Ectodermal cell (in vitro differentiated cells): ENCODE measurements around the gene ARIH2.
A peak's percentile ranks its signal among the peaks of the same experiment; 100 is the strongest.
"Not testable (repeated sequence)": the region's sequence is repeated elsewhere in the genome, so short reads cannot be mapped to it uniquely, and the experiment has no call there.

ENCODE experiments used
- H3K27ac ChIP-seq: 2 replicates; pipeline ENCODE4 v1.7.0; 2013; ENCODE audit warnings: mild to moderate bottlenecking, low read depth, low read length; ENCODE audit not compliant: insufficient read depth, poor library complexity, severe bottlenecking
- H3K27me3 ChIP-seq: 2 replicates; pipeline ENCODE4 v1.7.0; 2013; ENCODE audit warnings: mild to moderate bottlenecking, low read length; ENCODE audit not compliant: insufficient read depth, control insufficient read depth, poor library complexity, severe bottlenecking
- H3K36me3 ChIP-seq: one replicate; pipeline ENCODE4 v1.7.0; 2013; ENCODE audit warnings: low read length; ENCODE audit not compliant: control insufficient read depth, insufficient read depth
- H3K4me1 ChIP-seq: one replicate; pipeline ENCODE4 v1.7.0; 2013; ENCODE audit warnings: low read length; ENCODE audit not compliant: control insufficient read depth, insufficient read depth
- H3K4me3 ChIP-seq: 2 replicates; pipeline ENCODE4 v1.7.0; 2013; ENCODE audit warnings: low read depth, low read length, control low read depth; ENCODE audit not compliant: insufficient read depth
- H3K9me3 ChIP-seq: 2 replicates; pipeline ENCODE4 v1.7.0; 2013; ENCODE audit warnings: mild to moderate bottlenecking, low read length, moderate library complexity; ENCODE audit not compliant: control insufficient read depth
- WGBS, 2 experiments: methylation state at CpG; one replicate each; pipeline ENCODE4 v1.1.7; 2013; ENCODE audit warnings: missing lambda C conversion rate in 2 of 2; 5-methylcytosine and 5-hydroxymethylcytosine counted together

Gene ARIH2

GRCh38 chr3:48897460-48898376 is 20.9 kb upstream of the ARIH2 start:
- Histone ChIP-seq H3K27ac (no peak overlapping the region), H3K4me3 (peak overlapping the region; percentile 67), H3K27me3 (no peaks in the 10 kb centered on the region), H3K4me1 (peaks cover 7% of the 10 kb centered on the region), H3K36me3 (no peaks in the 10 kb centered on the region), H3K9me3 (no peaks in the 10 kb centered on the region)
- WGBS, 2 experiments = 64 to 68% methylated on average over 17 of the region's 17 CpGs

DNA sequence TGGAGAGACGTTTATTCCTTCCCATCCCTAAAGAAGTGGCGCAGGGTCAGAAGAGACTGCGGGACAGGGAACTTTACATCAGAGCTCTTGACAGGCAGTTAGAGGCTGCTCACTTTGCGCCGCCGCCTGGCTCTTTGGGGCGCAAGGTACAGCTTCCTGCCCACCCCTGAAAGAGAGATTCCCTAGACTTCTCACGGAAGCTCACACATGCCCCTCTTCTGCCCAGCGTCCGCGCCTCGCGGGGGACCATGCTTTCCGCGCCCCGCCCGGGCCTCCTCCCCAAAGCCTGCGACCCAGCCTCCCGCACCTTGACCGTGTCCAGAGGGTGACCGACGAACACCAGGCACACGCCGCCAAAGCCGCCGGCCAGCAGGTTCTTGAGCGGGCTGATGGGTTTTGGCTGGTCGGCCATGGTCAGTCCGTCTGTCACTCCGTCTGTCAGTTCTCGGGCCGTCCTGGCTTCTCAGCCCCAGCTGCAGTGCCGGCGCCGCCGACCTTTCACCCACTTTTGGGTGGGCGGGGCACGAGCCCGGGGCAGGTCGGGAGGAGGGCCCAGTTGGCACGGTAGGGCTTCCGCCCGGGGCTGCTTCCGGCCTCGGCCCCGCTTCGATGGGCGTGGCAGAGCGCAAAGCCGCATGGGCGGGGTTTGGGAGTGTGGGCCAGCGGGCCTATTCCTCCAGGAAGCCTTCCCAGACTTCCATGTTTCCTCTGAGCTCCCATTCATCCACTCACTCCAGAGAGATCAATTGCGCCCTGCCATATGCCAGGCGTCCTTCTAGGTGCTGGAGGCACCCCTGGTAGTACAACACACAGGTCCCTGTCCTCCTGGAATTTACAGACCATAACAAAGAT is 20.0 kb upstream of the ARIH2 start, which contains the start of gene SLC25A20:
SLC25A20 (minus strand) TSS at position 500 of the 852 bp plus-strand sequence; CDS start at position 412, 88 bp downstream.
- Histone ChIP-seq H3K4me3 (peak within 1 kb of the TSS; percentile 67), H3K27ac (no peak within 1 kb of the TSS), H3K36me3 (no peaks in the 10 kb centered on the region), H3K9me3 (no peaks in the 10 kb centered on the region), H3K27me3 (no peaks in the 10 kb centered on the region), H3K4me1 (peaks cover 7% of the 10 kb centered on the region)
- WGBS, 2 experiments = 3 to 4% methylated on average over 54 of the region's 54 CpGs

GRCh38 chr3:48899273-48899672 is 19.4 kb upstream of the ARIH2 start:
- WGBS, 2 experiments = 91 to 93% methylated on average over 4 of the region's 4 CpGs
- H3K4me3 ChIP-seq = no peak overlapping the region
- peaks cover 7% of the 10 kb centered on the region for H3K4me1 ChIP-seq
- H3K27ac ChIP-seq = no peak overlapping the region
- H3K36me3 ChIP-seq = no peaks in the 10 kb centered on the region
- H3K27me3 ChIP-seq = no peaks in the 10 kb centered on the region
- H3K9me3 ChIP-seq = no peaks in the 10 kb centered on the region

GRCh38 chr3:48907026-48907425 is 11.6 kb upstream of the ARIH2 start:
- H3K4me1 ChIP-seq, H3K27me3 ChIP-seq, H3K9me3 ChIP-seq, H3K4me3 ChIP-seq, H3K36me3 ChIP-seq, H3K27ac ChIP-seq: not testable (repeated sequence)
- WGBS, 2 experiments = 91 to 93% methylated on average over 13 of the region's 13 CpGs

GRCh38 chr3:48915296-48915695 is 3.3 kb upstream of the ARIH2 start:
- 88 to 97% methylated on average over 1 of the region's 1 CpG for WGBS, 2 experiments
- no peaks in the 10 kb centered on the region for H3K4me1 ChIP-seq
- no peaks in the 10 kb centered on the region for H3K9me3 ChIP-seq
- H3K27me3 ChIP-seq = no peaks in the 10 kb centered on the region
- H3K36me3 ChIP-seq = no peaks in the 10 kb centered on the region
- no peak overlapping the region for H3K4me3 ChIP-seq
- no peak overlapping the region for H3K27ac ChIP-seq

DNA sequence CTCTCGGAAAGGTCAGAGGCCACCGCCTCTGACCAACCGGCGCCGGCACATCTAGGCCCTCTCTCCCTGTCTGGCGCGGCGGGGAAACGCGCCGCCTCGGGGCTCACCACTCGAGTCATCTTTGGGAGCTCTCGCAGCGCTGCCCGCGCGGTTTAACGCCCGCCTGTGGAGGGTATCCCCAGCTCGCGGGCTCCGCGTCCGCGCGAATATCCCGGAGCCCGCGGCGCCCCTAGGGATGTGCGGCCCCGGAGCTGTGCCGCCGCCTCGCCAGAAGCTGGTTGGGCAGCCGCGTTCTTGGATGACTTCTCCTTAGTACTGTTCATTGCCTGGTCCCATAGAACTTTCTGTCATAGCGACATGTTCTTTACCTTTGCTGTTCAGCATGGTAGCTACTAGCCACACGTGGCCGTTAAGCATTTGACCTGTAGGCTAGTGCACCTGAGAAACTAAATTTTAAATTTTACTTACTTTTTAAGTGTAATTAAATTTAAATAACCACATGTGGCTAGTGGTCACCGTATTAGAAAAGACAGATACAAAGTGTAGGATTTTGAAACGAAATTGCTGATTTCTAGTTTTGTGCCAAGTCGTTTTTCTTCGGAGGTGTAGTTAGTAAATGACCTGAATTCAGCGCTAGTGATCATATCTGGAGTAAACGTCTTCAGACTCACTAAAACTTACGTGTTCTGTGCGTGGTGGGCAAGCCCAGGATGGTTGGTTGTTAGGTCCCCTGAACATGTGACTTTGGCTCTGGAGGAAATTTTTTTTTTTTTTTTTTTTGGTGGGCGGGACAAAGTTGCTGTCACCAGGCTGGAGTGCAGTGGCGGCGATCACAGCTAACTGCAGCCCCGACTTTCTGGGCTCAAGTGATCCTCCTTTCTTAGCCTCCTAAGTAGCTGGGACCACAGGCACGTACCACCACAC is 835 bp downstream of the ARIH2 start:
- Histone ChIP-seq H3K9me3 (no peaks in the 10 kb centered on the region), H3K27ac (peak overlapping the region; percentile 87), H3K4me3 (peak overlapping the region; percentile 93), H3K36me3 (peaks cover 3% of the 10 kb centered on the region), H3K4me1 (no peaks in the 10 kb centered on the region), H3K27me3 (no peaks in the 10 kb centered on the region)
- WGBS, 2 experiments = 3 to 5% methylated on average over 52 to 54 of the region's 54 CpGs

DNA sequence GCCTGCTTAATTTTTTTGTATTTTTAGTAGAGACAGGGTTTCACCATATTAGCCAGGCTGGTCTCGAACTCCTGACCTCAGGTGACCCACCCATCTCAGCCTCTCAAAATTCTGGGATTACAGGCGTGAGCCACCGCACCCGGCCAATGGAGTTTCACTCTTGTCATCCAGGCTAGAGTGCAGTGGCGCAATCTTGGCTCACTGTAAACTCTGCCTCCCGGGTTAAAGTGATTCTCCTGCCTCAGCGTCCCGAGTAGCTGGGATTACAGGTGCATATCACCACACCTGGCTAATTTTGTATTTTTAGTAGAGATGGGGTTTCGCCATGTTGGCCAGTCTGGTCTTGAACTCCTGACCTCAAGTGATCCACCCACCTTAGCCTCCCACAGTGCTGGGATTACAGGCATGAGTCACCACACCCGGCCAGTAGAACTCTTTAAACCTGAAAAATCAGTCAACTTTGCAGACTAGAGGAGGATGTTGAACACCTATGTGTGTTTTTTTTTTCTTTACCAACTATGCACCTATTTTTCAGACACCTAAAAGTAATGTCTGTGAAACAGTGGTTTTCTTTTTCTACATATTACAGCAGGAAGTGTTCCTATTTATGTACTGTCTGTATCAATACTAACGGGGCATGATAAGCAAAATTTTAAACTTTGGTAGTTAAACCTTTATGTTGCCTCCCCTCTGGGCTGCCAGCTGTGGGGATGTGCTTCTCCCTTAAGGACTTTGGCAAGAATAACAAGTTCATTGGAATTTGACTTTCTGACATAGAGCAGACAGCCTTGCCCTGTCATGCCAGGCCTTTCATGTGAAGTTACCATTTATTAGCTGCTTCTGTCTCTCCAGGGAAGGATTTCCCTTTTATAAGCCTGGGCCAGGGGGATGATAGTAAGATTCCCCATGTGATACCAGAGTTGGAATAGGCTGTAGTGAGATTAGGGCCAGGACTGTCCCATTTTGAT is 8.1 kb downstream of the ARIH2 start:
- no peak overlapping the region for H3K27ac ChIP-seq
- no peaks in the 10 kb centered on the region for H3K4me1 ChIP-seq
- H3K4me3 ChIP-seq = no peak overlapping the region
- no peaks in the 10 kb centered on the region for H3K9me3 ChIP-seq
- peaks cover 15% of the 10 kb centered on the region for H3K36me3 ChIP-seq
- 92 to 95% methylated on average over 11 of the region's 11 CpGs for WGBS, 2 experiments
- no peaks in the 10 kb centered on the region for H3K27me3 ChIP-seq

DNA sequence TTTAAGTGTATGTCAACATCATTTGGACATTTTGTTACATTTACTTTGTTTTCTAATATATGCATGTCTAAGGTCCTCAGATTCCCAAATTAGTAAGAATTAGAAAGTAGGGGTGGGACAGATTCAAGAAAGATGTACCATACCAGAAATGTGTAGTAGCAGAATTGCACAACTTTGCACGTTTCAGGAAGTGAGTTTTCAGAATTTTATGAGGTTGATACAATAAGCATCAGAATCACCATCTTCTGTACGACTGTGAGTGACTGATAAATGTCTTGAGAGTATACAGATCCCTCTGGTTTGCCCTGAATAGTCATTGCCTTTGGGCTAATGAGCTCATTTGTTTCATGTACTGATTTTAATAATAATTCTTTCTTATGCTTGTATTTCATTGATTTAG is 9.3 kb downstream of the ARIH2 start:
- WGBS, 2 experiments = 95 to 100% methylated on average over 2 of the region's 2 CpGs

DNA sequence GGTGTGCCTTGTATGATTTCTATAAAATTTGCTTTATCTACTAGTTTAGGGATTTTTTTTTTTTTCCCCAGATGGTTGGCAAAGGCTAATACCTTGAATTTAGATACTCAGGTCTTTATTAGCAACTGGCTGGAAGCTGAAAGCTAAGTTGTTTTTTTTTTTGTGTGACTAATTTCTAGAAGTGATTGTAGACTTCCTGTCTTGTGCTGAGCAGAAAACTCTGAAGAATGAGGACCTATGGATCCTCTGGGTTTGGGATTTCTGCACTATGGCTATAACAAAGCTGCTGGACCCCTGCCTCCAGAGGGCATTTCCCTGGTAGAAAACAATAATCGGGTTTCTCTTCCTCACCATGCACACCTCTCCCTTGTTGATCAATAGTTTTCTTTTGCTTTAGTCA is 10.0 kb downstream of the ARIH2 start:
- peaks cover 24% of the 10 kb centered on the region for H3K36me3 ChIP-seq
- H3K27me3 ChIP-seq = no peaks in the 10 kb centered on the region
- no peaks in the 10 kb centered on the region for H3K4me1 ChIP-seq
- WGBS, 2 experiments = 100% methylated on average over 1 of the region's 1 CpG
- H3K27ac ChIP-seq = no peak overlapping the region
- H3K4me3 ChIP-seq = no peak overlapping the region
- no peaks in the 10 kb centered on the region for H3K9me3 ChIP-seq

More for the DNA sequence above, 9.3 kb downstream of the ARIH2 start:
- H3K27me3 ChIP-seq = no peaks in the 10 kb centered on the region
- no peak overlapping the region for H3K27ac ChIP-seq
- no peak overlapping the region for H3K4me3 ChIP-seq
- H3K9me3 ChIP-seq = no peaks in the 10 kb centered on the region
- H3K4me1 ChIP-seq = no peaks in the 10 kb centered on the region
- H3K36me3 ChIP-seq = peaks cover 21% of the 10 kb centered on the region
